Mesendoderm (in vitro differentiated cells): Measurements from ENCODE around the gene CHRM5.

Source experiments
- DNase-seq: peaks from one replicate; pipeline ENCODE4 v3.0.0; 2013
- H2AK5ac ChIP-seq: 2 replicates; pipeline ENCODE4 v1.6.1; 2013; ENCODE audit warnings: low read length, inconsistent platforms
- H2BK120ac ChIP-seq: 2 replicates; pipeline ENCODE4 v1.6.1; 2013; ENCODE audit warnings: low read depth, mild to moderate bottlenecking, low read length, moderate library complexity, mixed read lengths
- H2BK15ac ChIP-seq: replicated peaks from 2 replicates; pipeline ENCODE4 v1.6.1; 2013; ENCODE audit warnings: low read depth, mild to moderate bottlenecking, moderate library complexity
- H2BK5ac ChIP-seq: 2 replicates; pipeline ENCODE4 v1.6.1; 2013; ENCODE audit warnings: low read length, inconsistent platforms
- H3K18ac ChIP-seq: 2 replicates; pipeline ENCODE4 v1.6.1; 2013; ENCODE audit warnings: mild to moderate bottlenecking, low read length, mixed read lengths
- H3K23ac ChIP-seq: one replicate; pipeline ENCODE4 v1.6.1; 2013; ENCODE audit warnings: low read length
- H3K27ac ChIP-seq: 2 replicates; pipeline ENCODE4 v1.5.1; 2013; ENCODE audit warnings: low read depth, mild to moderate bottlenecking, inconsistent platforms, low read length, moderate library complexity
- H3K27me3 ChIP-seq: 2 replicates; pipeline ENCODE4 v1.6.1; 2013; ENCODE audit warnings: low read length, control low read depth, mild to moderate bottlenecking, inconsistent platforms; ENCODE audit not compliant: insufficient read depth, poor library complexity
- H3K36me3 ChIP-seq: 2 replicates; pipeline ENCODE4 v1.6.1; 2013; ENCODE audit warnings: low read length, inconsistent platforms; ENCODE audit not compliant: control insufficient read depth, insufficient read depth
- H3K4ac ChIP-seq: one replicate; pipeline ENCODE4 v1.6.1; 2013; ENCODE audit warnings: low read depth, mild to moderate bottlenecking, low read length, moderate library complexity
- H3K4me1 ChIP-seq: 2 replicates; pipeline ENCODE4 v1.6.1; 2013; ENCODE audit warnings: low read depth, low read length, inconsistent platforms; ENCODE audit not compliant: control insufficient read depth
- H3K4me2 ChIP-seq: 2 replicates; pipeline ENCODE4 v1.6.1; 2013; ENCODE audit warnings: low read length
- H3K4me3 ChIP-seq: 2 replicates; pipeline ENCODE4 v1.5.1; 2013; ENCODE audit warnings: mild to moderate bottlenecking, low read length
- H3K56ac ChIP-seq: one replicate; pipeline ENCODE4 v1.6.1; 2013; ENCODE audit warnings: low read length
- H3K79me1 ChIP-seq: 2 replicates; pipeline ENCODE4 v1.6.1; 2013; ENCODE audit warnings: low read length, inconsistent platforms
- H3K79me2 ChIP-seq: 2 replicates; pipeline ENCODE4 v1.6.1; 2013; ENCODE audit warnings: mild to moderate bottlenecking, low read length; ENCODE audit not compliant: control insufficient read depth, insufficient read depth
- H3K9ac ChIP-seq: 2 replicates; pipeline ENCODE4 v1.6.1; 2013; ENCODE audit warnings: low read length, inconsistent platforms
- H4K5ac ChIP-seq: one replicate; pipeline ENCODE4 v1.6.1; 2013; ENCODE audit warnings: low read length
- H4K8ac ChIP-seq: one replicate; pipeline ENCODE4 v1.6.1; 2013; ENCODE audit warnings: low read depth, mild to moderate bottlenecking, control low read depth, low read length, moderate library complexity
- WGBS: extraction: QIAGEN DNeasy Blood & Tissue Kit; methylation state at CpG from one replicate; pipeline ENCODE4 v1.1.7; 2013; ENCODE audit warnings: low lambda C conversion rate, missing lambda C conversion rate; ENCODE audit not compliant: insufficient coverage; ENCODE audit errors: extremely low coverage; 5-methylcytosine and 5-hydroxymethylcytosine counted together

The CHRM5 gene

GRCh38 chr15:33934921-33935320 is 33.4 kb upstream of the CHRM5 start:
- WGBS: no CpG with 5 or more reads among the region's 5 CpGs
- H2BK5ac ChIP-seq: no peak overlapping the region
- H2BK120ac ChIP-seq: no peak overlapping the region

GRCh38 chr15:33941279-33942063 is 26.8 kb upstream of the CHRM5 start:
- no peak for DNase-seq
- H2BK120ac ChIP-seq: no peak overlapping the region
- H4K5ac ChIP-seq: no peak overlapping the region
- no peaks in the 10 kb centered on the region for H3K27me3 ChIP-seq
- no peak overlapping the region for H3K23ac ChIP-seq
- H2AK5ac ChIP-seq: no peak overlapping the region
- H3K36me3 ChIP-seq: no peaks in the 10 kb centered on the region
- no peak overlapping the region for H3K9ac ChIP-seq
- no peaks in the 10 kb centered on the region for H3K4me1 ChIP-seq
- H3K27ac ChIP-seq: no peak overlapping the region
- no peaks in the 10 kb centered on the region for H3K79me1 ChIP-seq
- no peak overlapping the region for H3K4me2 ChIP-seq
- no peaks in the 10 kb centered on the region for H3K79me2 ChIP-seq
- no peak overlapping the region for H3K4me3 ChIP-seq
- H4K8ac ChIP-seq: no peak overlapping the region
- no peak overlapping the region for H2BK5ac ChIP-seq
- H3K4ac ChIP-seq: no peak overlapping the region
- WGBS: 100% methylated on average over 2 of the region's 4 CpGs
- no peak overlapping the region for H3K56ac ChIP-seq
- no peak overlapping the region for H3K18ac ChIP-seq
- H2BK15ac ChIP-seq: no peak overlapping the region

More at GRCh38 chr15:33934921-33935320, 33.4 kb upstream of the CHRM5 start:
- no peaks in the 10 kb centered on the region for H3K79me2 ChIP-seq
- no peaks in the 10 kb centered on the region for H3K27me3 ChIP-seq
- no peak overlapping the region for H2AK5ac ChIP-seq
- no peak overlapping the region for H3K27ac ChIP-seq
- no peak for DNase-seq
- no peak overlapping the region for H2BK15ac ChIP-seq
- no peak overlapping the region for H3K23ac ChIP-seq
- no peak overlapping the region for H3K4me2 ChIP-seq
- no peaks in the 10 kb centered on the region for H3K4me1 ChIP-seq
- no peak overlapping the region for H4K5ac ChIP-seq
- H3K79me1 ChIP-seq: no peaks in the 10 kb centered on the region
- H3K56ac ChIP-seq: no peak overlapping the region
- H3K4me3 ChIP-seq: no peak overlapping the region
- no peak overlapping the region for H3K18ac ChIP-seq
- no peak overlapping the region for H3K4ac ChIP-seq
- no peak overlapping the region for H4K8ac ChIP-seq
- H3K9ac ChIP-seq: no peak overlapping the region
- no peaks in the 10 kb centered on the region for H3K36me3 ChIP-seq

GRCh38 chr15:33946152-33946551 is 22.1 kb upstream of the CHRM5 start:
- Histone ChIP-seq H3K27me3 (no peaks in the 10 kb centered on the region), H3K27ac (no peak overlapping the region), H3K18ac (no peak overlapping the region), H3K4me1 (no peaks in the 10 kb centered on the region), H2BK5ac (no peak overlapping the region), H3K79me2 (no peaks in the 10 kb centered on the region), H2AK5ac (no peak overlapping the region), H3K79me1 (no peaks in the 10 kb centered on the region), H3K4me2 (no peak overlapping the region), H3K56ac (no peak overlapping the region), H3K4me3 (no peak overlapping the region), H2BK120ac (no peak overlapping the region), H4K8ac (no peak overlapping the region), H3K9ac (no peak overlapping the region), H3K36me3 (no peaks in the 10 kb centered on the region), H3K23ac (no peak overlapping the region), H3K4ac (no peak overlapping the region), H4K5ac (no peak overlapping the region), H2BK15ac (no peak overlapping the region)
- no peak for DNase-seq
- no CpG with 5 or more reads among the region's 1 CpG for WGBS

DNA sequence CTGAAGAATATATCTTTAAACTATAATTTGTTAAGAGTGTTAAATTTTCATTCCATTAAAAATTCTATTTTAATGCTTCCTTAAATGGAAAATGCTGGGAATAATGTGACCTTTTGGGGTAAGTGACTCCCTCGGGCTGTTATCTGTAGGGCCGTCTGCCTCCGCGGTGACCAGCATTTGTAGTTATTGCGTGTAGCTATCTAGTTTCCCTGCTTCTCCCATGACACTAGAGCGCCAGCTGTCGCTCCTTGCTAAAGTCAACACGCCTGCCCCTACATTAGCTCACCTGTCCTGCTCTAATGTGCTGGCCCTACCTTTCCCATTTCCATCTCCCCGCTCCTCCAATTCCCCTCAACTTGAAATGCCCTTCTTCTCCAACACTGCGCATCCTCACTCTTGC is 12.4 kb upstream of the CHRM5 start:
- H3K27me3 ChIP-seq: no peaks in the 10 kb centered on the region

DNA sequence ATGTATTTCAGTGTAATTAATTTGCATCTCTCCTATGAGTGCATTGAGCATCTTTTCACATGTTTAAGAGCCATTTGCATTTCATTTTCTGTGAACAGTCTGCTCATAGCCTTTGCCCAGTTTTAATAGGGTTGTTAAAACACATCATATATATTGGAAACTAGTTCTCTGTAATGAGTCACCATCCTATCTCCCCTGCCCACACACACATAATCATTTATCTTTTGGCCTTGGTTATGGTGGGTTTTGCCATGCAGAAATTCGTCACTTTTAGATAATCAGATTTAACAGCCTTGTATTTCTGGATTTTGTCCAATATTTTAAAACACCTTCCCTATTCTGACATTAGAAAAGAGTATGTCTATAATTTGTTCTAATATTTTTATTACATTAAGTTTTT is 11.9 kb upstream of the CHRM5 start:
- Histone ChIP-seq H3K36me3 (no peaks in the 10 kb centered on the region), H3K27me3 (no peaks in the 10 kb centered on the region), H3K4me1 (no peaks in the 10 kb centered on the region), H3K56ac (no peak overlapping the region), H2BK5ac (no peak overlapping the region), H2BK15ac (no peak overlapping the region), H3K4ac (no peak overlapping the region), H3K79me1 (no peaks in the 10 kb centered on the region), H4K5ac (no peak overlapping the region), H2AK5ac (no peak overlapping the region), H3K4me3 (no peak overlapping the region), H3K23ac (no peak overlapping the region), H2BK120ac (no peak overlapping the region), H3K9ac (no peak overlapping the region), H3K18ac (no peak overlapping the region), H3K79me2 (no peaks in the 10 kb centered on the region), H3K4me2 (no peak overlapping the region), H3K27ac (no peak overlapping the region), H4K8ac (no peak overlapping the region)
- no peak for DNase-seq
- WGBS: no CpG with 5 or more reads among the region's 1 CpG

More for the DNA sequence above, 12.4 kb upstream of the CHRM5 start:
- Histone ChIP-seq H2BK15ac (no peak overlapping the region), H3K4me1 (no peaks in the 10 kb centered on the region), H3K79me2 (no peaks in the 10 kb centered on the region), H3K4me3 (no peak overlapping the region), H4K5ac (no peak overlapping the region), H3K4ac (no peak overlapping the region), H2BK5ac (no peak overlapping the region), H3K27ac (no peak overlapping the region), H3K4me2 (no peak overlapping the region), H3K18ac (no peak overlapping the region), H3K23ac (no peak overlapping the region), H2AK5ac (no peak overlapping the region), H2BK120ac (no peak overlapping the region), H3K9ac (no peak overlapping the region), H4K8ac (no peak overlapping the region), H3K56ac (no peak overlapping the region), H3K36me3 (no peaks in the 10 kb centered on the region), H3K79me1 (no peaks in the 10 kb centered on the region)
- WGBS: no CpG with 5 or more reads among the region's 10 CpGs
- no peak for DNase-seq
